WTC11 (cell line): ENCODE results near the gene AMPD3. TPM values are rescaled to one million over a fixed set of nuclear protein-coding genes. Genes with fewer than 3 reads are reported as not detected.

Experiments
- ATAC-seq: fragments of 200-7000 bp; cut with Tn5 transposase; 2 replicates; pipeline ENCODE4 v1.10.0; 2021; ENCODE audit warnings: mild to moderate bottlenecking, moderate library complexity
- CTCF ChIA-PET: fragments of 300-600 bp; sonication (Branson Sonifier 250); formaldehyde crosslinking; loops from one replicate; lab custom pipeline; 2021; ENCODE audit warnings: antibody characterized with exemption; lab: Charles Lee
- POLR2A ChIA-PET: fragments of 350-600 bp; sonication (Branson Sonifier 250); formaldehyde crosslinking; loops from one replicate; lab custom pipeline; 2021; ENCODE audit warnings: antibody characterized with exemption; lab: Charles Lee
- DNase-seq: peaks from one replicate; pipeline ENCODE4 v3.0.0; 2021; ENCODE audit warnings: low spot score
- H3K27ac Mint-ChIP-seq: 2 replicates; pipeline ENCODE4 v1.8.0; 2021; ENCODE audit warnings: mixed read lengths
- H3K27me3 Mint-ChIP-seq: 2 replicates; pipeline ENCODE4 v1.8.0; 2021; ENCODE audit warnings: low read depth, mild to moderate bottlenecking, moderate library complexity, mixed read lengths
- H3K36me3 Mint-ChIP-seq: 2 replicates; pipeline ENCODE4 v1.8.0; 2021; ENCODE audit warnings: mixed read lengths
- H3K4me1 Mint-ChIP-seq: 2 replicates; pipeline ENCODE4 v1.8.0; 2022; ENCODE audit warnings: mixed read lengths
- H3K4me3 Mint-ChIP-seq: 2 replicates; pipeline ENCODE4 v1.8.0; 2021; ENCODE audit warnings: mild to moderate bottlenecking, moderate library complexity, mixed read lengths
- H3K9me3 Mint-ChIP-seq: 2 replicates; pipeline ENCODE4 v1.8.0; 2021; ENCODE audit warnings: mixed read lengths
- ARID4B ChIP-seq: sonication (generic); formaldehyde crosslinking; IDR thresholded peaks from 2 replicates; pipeline ENCODE4 v1.8.0; 2023; ENCODE audit warnings: missing genetic modification reagents, mild to moderate bottlenecking, borderline replicate concordance
- ATF3 ChIP-seq: sonication (generic); formaldehyde crosslinking; conservative IDR thresholded peaks from 2 replicates; pipeline ENCODE4 v1.8.1; 2022; ENCODE audit warnings: mild to moderate bottlenecking, missing genetic modification reagents
- CDX4 ChIP-seq: fragments of 250-450 bp; sonication (Bioruptor Pico); IDR thresholded peaks from 2 replicates; pipeline ENCODE4 v1.9.0; 2021; ENCODE audit warnings: moderate library complexity, mild to moderate bottlenecking, inconsistent platforms, borderline replicate concordance
- GABPB1 ChIP-seq: sonication (generic); formaldehyde crosslinking; IDR thresholded peaks from 2 replicates; pipeline ENCODE4 v1.8.1; 2023; ENCODE audit warnings: mild to moderate bottlenecking, missing genetic modification reagents
- GRHL2 ChIP-seq: fragments of 250-450 bp; sonication (Bioruptor Pico); IDR thresholded peaks from 2 replicates; pipeline ENCODE4 v1.8.0; 2022; ENCODE audit warnings: mild to moderate bottlenecking, moderate library complexity; ENCODE audit not compliant: insufficient replicate concordance, severe bottlenecking
- GTF2I ChIP-seq: fragments of 250-450 bp; sonication (Bioruptor Pico); conservative IDR thresholded peaks from 2 replicates; pipeline ENCODE4 v1.4.0; 2021; ENCODE audit warnings: mild to moderate bottlenecking
- NFE2L1 ChIP-seq: sonication (generic); formaldehyde crosslinking; IDR thresholded peaks from 2 replicates; pipeline ENCODE4 v1.8.1; 2023; ENCODE audit warnings: missing genetic modification reagents
- NR1H2 ChIP-seq: sonication (generic); formaldehyde crosslinking; IDR thresholded peaks from 2 replicates; pipeline ENCODE4 v1.9.0; 2021; ENCODE audit warnings: mild to moderate bottlenecking, moderate library complexity, missing genetic modification reagents
- SOX15 ChIP-seq: fragments of 250-450 bp; sonication (Bioruptor Pico); IDR thresholded peaks from 2 replicates; pipeline ENCODE4 v1.9.0; 2021; ENCODE audit warnings: mild to moderate bottlenecking
- ZBTB21 ChIP-seq: sonication (generic); formaldehyde crosslinking; IDR thresholded peaks from 2 replicates; pipeline ENCODE4 v1.8.1; 2023; ENCODE audit warnings: mild to moderate bottlenecking, missing genetic modification reagents, borderline replicate concordance
- ZNF423 ChIP-seq: fragments of 250-450 bp; sonication (Bioruptor Pico); IDR thresholded peaks from 2 replicates; pipeline ENCODE4 v2.1.2; 2022; ENCODE audit warnings: mild to moderate bottlenecking, moderate library complexity
- ZSCAN18 ChIP-seq: fragments of 250-450 bp; sonication (Bioruptor Pico); IDR thresholded peaks from 2 replicates; pipeline ENCODE4 v2.1.2; 2022; ENCODE audit warnings: mild to moderate bottlenecking, moderate library complexity
- total RNA-seq: library from RNA; stranded (reverse); gene quantifications from 3 replicates; pipeline ENCODE4 v1.2.3, GENCODE V29; 2021

Gene AMPD3
- total RNA-seq, 1 experiment from 2014 or later, result 6.4 TPM

- Mint-ChIP-seq H3K4me1 (peaks cover 17% of the 10 kb centered on the region), H3K27ac (no peak overlapping the region), H3K36me3 (peaks cover 6% of the 10 kb centered on the region), H3K9me3 (peaks cover 7% of the 10 kb centered on the region), H3K27me3 (peaks cover 3% of the 10 kb centered on the region; the same call in 1 of the 2 replicates), H3K4me3 (no peak overlapping the region)
- TF ChIP-seq NFE2L1 (CRISPR knock-in tag) (0 out of 2 replicates have a peak, but pooled peaks have one; percentile 38), ZBTB21 (CRISPR knock-in tag) (no peak)
- ChIA-PET CTCF (no interaction called here), POLR2A (no interaction called here)
- DNase-seq (no peak), ATAC-seq (no peak)
Measured at GRCh38 chr11:10490398-10491241, 35.6 kb downstream of the AMPD3 start.

- Mint-ChIP-seq H3K27me3 (peaks cover 3% of the 10 kb centered on the region; the same call in 1 of the 2 replicates), H3K4me1 (peaks cover 17% of the 10 kb centered on the region), H3K36me3 (peaks cover 13% of the 10 kb centered on the region), H3K9me3 (peaks cover 7% of the 10 kb centered on the region), H3K27ac (no peak overlapping the region), H3K4me3 (no peak overlapping the region)
- TF ChIP-seq GABPB1 (CRISPR knock-in tag) (no peak), ARID4B (CRISPR knock-in tag) (no peak), NFE2L1 (CRISPR knock-in tag) (no peak), ZNF423 (no peak), GTF2I (CRISPR knock-in tag) (no peak), ZSCAN18 (CRISPR knock-in tag) (no peak)
- DNase-seq (no peak), ATAC-seq (no peak)
- ChIA-PET CTCF (no interaction called here), POLR2A (no interaction called here)
Measured at GRCh38 chr11:10492084-10492483, 37.0 kb downstream of the AMPD3 start.

- ATAC-seq (no peak), DNase-seq (no peak)
- Mint-ChIP-seq H3K4me3 (no peak overlapping the region), H3K27me3 (peaks cover 3% of the 10 kb centered on the region; the same call in 1 of the 2 replicates), H3K36me3 (peaks cover 13% of the 10 kb centered on the region), H3K27ac (no peak overlapping the region), H3K9me3 (peaks cover 7% of the 10 kb centered on the region), H3K4me1 (peaks cover 14% of the 10 kb centered on the region)
- TF ChIP-seq CDX4 (no peak), ATF3 (no peak), SOX15 (CRISPR knock-in tag) (no peak), GRHL2 (CRISPR knock-in tag) (no peak), NR1H2 (CRISPR knock-in tag) (no peak)
- ChIA-PET CTCF (no interaction called here), POLR2A (no interaction called here)
Measured at GRCh38 chr11:10493041-10493663, 38.1 kb downstream of the AMPD3 start.
